GM19035 (cell line): ENCODE measurements around the gene AMACR.

Experiments used
- ATAC-seq: cut with Tn5 transposase; IDR thresholded peaks from one replicate; pipeline ENCODE4 v1.9.1; 2021; ENCODE audit not compliant: unreplicated experiment

The AMACR gene

GRCh38 chr5:34007621-34008600 is at the start of gene AMACR:
Gene AMACR, minus strand, starts transcription at chr5:34008050. Its CDS starts 31 bp downstream, at chr5:34008019.
- peak; percentile 93 for ATAC-seq

- ATAC-seq, result no peak
Measured at GRCh38 chr5:34057569-34057968, 49.7 kb upstream of the AMACR start.

GRCh38 chr5:34057118-34057517 is 49.3 kb upstream of the AMACR start:
- ATAC-seq, result no peak

- ATAC-seq, result no peak
Measured at GRCh38 chr5:34055667-34056066, 47.8 kb upstream of the AMACR start.

GRCh38 chr5:34054400-34054729 is 46.5 kb upstream of the AMACR start:
- no peak for ATAC-seq

- no peak for ATAC-seq
Measured at GRCh38 chr5:34053571-34054399, 45.9 kb upstream of the AMACR start.

- no peak for ATAC-seq
Measured at GRCh38 chr5:34053133-34053532, 45.3 kb upstream of the AMACR start.

- ATAC-seq, result no peak
Measured at GRCh38 chr5:34051374-34051980, 43.6 kb upstream of the AMACR start.

GRCh38 chr5:34047774-34048572 is 40.1 kb upstream of the AMACR start:
- no peak for ATAC-seq

GRCh38 chr5:34047143-34047542 is 39.3 kb upstream of the AMACR start:
- no peak for ATAC-seq

- ATAC-seq, result no peak
Measured at GRCh38 chr5:34045996-34046395, 38.1 kb upstream of the AMACR start.

- no peak for ATAC-seq
Measured at GRCh38 chr5:34045023-34045422, 37.2 kb upstream of the AMACR start.

GRCh38 chr5:34043099-34043876 is 35.4 kb upstream of the AMACR start, which contains the start of gene C1QTNF3:
Gene C1QTNF3, minus strand, starts transcription at chr5:34043213. Its CDS starts 88 bp downstream, at chr5:34043125.
- no peak for ATAC-seq

- no peak for ATAC-seq
Measured at GRCh38 chr5:34042321-34042720, 34.5 kb upstream of the AMACR start.

GRCh38 chr5:34041247-34041972 is 33.6 kb upstream of the AMACR start:
- no peak for ATAC-seq

- ATAC-seq, result no peak
Measured at GRCh38 chr5:34040472-34040871, 32.6 kb upstream of the AMACR start.

- ATAC-seq, result no peak
Measured at GRCh38 chr5:34039398-34040157, 31.7 kb upstream of the AMACR start.

GRCh38 chr5:34038838-34039237 is 31.0 kb upstream of the AMACR start:
- ATAC-seq, result no peak
